ENCODE measurements around the gene TREM1.
"Not testable (repeated sequence)": the region's sequence is repeated elsewhere in the genome, so short reads cannot be mapped to it uniquely, and the experiment has no call there.

The TREM1 gene

DNA sequence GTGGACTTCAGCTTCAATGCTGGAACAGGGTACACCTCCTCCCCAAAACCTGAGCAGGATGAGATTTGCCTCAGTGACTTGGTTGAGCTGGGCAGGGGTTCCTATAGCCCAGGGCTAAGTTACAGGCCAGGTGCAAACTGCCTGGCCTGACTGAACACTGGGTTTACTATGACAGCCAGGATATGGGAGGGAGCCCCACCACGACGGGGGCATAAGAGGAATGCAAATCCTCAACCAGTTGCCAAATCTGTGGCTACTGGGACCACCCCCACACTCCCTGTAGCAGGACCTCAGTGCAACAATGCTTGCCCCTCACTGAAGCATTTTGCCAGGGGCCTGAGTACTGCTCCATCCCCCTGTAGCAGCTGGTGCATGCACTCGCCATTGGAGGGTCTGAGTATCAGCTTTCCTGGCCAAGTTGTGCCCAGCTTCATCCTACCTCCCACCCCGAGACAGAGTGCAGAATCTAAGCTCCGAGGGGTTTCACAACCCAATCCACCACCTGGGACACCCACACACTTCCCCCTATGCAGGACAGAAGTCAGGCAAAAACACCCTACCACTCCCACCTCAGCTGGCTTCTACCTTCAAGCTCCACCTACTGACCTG is 30.7 kb downstream of the TREM1 start:
- H3K9ac ChIP-seq (ENCODE audit: low read depth, low read length): no peak overlapping the region
- no peaks in the 10 kb centered on the region for H3K36me3 ChIP-seq (ENCODE audit: insufficient read depth, low read length)
- no peak overlapping the region for H3K4me2 ChIP-seq (ENCODE audit: low read length)
- no peaks in the 10 kb centered on the region for H3K9me3 ChIP-seq (replicated peaks; ENCODE audit: low read length)
- no peak overlapping the region for H3K4me3 ChIP-seq (ENCODE audit: low read length)
- H3K27me3 ChIP-seq (ENCODE audit: control insufficient read depth, insufficient read depth, low read length): no peaks in the 10 kb centered on the region
- no peaks in the 10 kb centered on the region for H3K4me1 ChIP-seq (ENCODE audit: control insufficient read depth, insufficient read depth, low read length)

DNA sequence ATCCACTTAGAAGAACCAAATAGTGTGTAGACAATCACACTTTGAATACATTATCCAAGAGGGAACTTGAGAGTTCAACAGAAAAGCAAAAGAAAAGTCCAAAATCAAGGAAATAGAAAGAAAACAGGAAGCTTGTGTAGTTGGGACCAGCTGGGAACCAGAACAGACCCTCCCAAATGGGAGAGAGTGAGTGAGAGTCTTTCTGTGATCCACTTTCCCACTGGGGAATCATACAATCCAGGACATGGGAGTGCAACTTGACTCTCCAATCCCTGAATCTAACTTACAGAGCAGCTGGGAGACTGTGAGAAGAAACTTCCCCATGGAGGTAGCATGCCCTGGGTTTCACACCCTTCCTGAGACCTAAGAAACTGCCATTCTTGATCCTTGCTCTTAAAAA is 31.4 kb downstream of the TREM1 start:
- H3K9me3 ChIP-seq (replicated peaks; ENCODE audit: low read length): no peaks in the 10 kb centered on the region
- no peaks in the 10 kb centered on the region for H3K4me1 ChIP-seq (ENCODE audit: control insufficient read depth, insufficient read depth, low read length)
- no peak overlapping the region for H3K4me2 ChIP-seq (ENCODE audit: low read length)
- H3K9ac ChIP-seq (ENCODE audit: low read depth, low read length): no peak overlapping the region
- H3K27me3 ChIP-seq (ENCODE audit: control insufficient read depth, insufficient read depth, low read length): no peaks in the 10 kb centered on the region
- no peaks in the 10 kb centered on the region for H3K36me3 ChIP-seq (ENCODE audit: insufficient read depth, low read length)
- no peak overlapping the region for H3K4me3 ChIP-seq (ENCODE audit: low read length)

DNA sequence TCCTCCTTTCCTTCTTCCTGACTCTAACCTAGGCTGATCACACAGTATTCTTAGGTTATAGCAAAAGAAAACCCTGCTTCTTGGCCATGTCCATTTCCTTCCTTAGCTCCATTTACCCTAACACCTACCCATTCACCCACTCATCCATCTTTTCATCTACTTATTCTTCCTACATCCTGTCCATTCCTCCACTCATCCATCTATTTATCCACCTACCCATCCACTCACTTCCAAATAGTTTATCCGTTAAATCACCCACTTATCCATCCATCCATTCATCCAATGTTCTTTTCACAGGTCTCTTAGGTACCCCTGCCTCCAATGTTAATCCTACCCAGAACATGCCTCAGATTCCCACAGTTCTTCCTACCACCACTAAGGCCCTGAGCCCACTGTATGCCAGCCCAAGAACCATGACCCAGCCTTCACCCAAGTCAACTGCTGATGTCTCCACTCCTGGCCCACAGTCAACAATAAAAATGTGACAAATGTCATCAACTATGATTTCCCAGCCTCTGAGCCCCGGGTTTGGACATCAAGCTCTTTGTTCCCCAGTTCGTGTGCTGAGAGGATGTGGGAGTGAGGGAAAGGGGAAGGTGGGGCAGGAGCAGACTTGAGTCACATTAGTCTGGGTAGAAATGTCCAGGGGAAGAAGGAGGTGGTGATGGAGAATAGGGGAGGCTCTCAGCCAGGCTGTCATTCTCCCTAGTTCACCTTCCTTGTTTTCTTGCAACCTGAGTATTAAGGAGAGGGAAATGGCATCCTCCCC is 33.9 kb downstream of the TREM1 start:
- Histone ChIP-seq H3K9ac (ENCODE audit: low read depth, low read length) (no peak overlapping the region), H3K4me1 (ENCODE audit: control insufficient read depth, insufficient read depth, low read length) (no peaks in the 10 kb centered on the region), H3K4me3 (ENCODE audit: low read length) (no peak overlapping the region)

DNA sequence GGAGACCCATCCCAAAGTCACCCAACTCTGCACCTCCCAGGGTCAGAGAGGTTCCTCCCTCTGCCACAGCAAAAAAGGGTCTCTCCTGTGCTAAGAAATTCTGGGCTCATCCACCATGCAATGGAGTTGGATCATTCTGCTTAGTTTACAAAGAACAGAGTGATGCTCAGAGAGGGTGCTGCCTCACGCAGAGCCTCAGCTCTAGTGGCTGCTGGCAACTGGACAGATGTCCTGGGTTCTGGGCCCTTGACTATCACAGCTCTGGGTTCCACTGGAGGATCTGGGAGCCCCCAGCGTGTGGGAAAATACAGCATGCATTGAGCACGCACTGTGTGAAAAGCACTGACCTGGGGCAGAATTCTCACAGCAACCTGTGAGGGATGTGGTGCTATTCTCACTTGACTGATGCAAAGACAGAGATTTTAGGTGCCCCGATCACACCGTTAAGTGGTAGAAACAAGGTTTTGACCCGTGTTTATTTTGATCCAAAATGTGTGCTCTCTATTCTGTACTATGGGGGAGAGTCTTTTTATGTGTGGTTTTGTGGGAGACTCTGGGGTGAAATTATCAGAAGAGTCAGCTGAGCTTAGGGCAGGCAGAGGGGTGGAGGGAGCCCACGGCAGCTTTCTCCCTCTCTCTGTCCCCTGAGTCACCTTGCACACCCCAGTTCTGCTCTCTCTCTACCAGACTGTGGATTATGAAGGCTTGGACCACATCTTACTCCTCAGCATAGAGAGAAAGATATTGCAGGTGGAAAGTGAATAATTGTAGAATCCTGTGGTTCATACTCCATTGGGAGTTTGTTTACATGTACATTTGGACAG is 38.4 kb downstream of the TREM1 start:
- Histone ChIP-seq H3K9ac (ENCODE audit: low read depth, low read length) (no peak overlapping the region), H3K4me1 (ENCODE audit: control insufficient read depth, insufficient read depth, low read length) (no peaks in the 10 kb centered on the region)

More for the DNA sequence above, 33.9 kb downstream of the TREM1 start:
- no peaks in the 10 kb centered on the region for H3K36me3 ChIP-seq (ENCODE audit: insufficient read depth, low read length)
- no peaks in the 10 kb centered on the region for H3K9me3 ChIP-seq (replicated peaks; ENCODE audit: low read length)
- no peak overlapping the region for H3K4me2 ChIP-seq (ENCODE audit: low read length)
- no peaks in the 10 kb centered on the region for H3K27me3 ChIP-seq (ENCODE audit: control insufficient read depth, insufficient read depth, low read length)

DNA sequence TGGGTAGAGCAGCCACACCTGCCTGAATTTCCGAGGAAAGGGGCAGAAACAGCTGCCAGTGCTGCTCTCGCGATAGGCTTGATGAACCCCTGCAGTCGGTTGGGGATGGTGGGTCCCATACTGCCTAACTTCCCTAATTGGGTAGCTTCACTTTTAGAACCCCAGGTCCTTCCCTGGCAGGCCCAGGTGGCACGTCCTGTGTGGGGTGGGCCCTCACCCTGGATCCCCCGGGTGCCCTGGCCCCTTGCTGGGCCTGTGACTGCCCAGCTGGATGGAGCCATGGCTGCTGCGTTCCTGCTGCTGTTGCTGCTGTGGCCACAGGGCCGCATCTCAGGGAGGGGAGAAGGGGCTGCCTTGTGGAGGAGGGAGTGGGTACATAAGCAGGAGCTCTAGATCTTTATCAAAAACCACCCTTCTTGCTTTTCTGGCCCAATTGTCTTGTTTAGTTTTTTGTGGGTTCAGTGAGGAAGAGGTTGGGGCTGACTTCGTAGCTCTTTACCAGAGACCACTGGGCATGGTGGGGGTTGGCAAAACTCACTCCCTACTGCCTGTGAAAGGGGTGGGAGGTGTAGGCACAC is 39.1 kb downstream of the TREM1 start:
- H3K4me3 ChIP-seq (ENCODE audit: low read length): no peak overlapping the region
- H3K9ac ChIP-seq (ENCODE audit: low read depth, low read length): no peak overlapping the region
- no peaks in the 10 kb centered on the region for H3K27me3 ChIP-seq (ENCODE audit: control insufficient read depth, insufficient read depth, low read length)
- no peaks in the 10 kb centered on the region for H3K4me1 ChIP-seq (ENCODE audit: control insufficient read depth, insufficient read depth, low read length)
- no peaks in the 10 kb centered on the region for H3K36me3 ChIP-seq (ENCODE audit: insufficient read depth, low read length)
- H3K4me2 ChIP-seq (ENCODE audit: low read length): no peak overlapping the region
- H3K9me3 ChIP-seq (replicated peaks; ENCODE audit: low read length): no peaks in the 10 kb centered on the region

More for the DNA sequence above, 38.4 kb downstream of the TREM1 start:
- Histone ChIP-seq H3K9me3 (replicated peaks; ENCODE audit: low read length) (no peaks in the 10 kb centered on the region), H3K36me3 (ENCODE audit: insufficient read depth, low read length) (no peaks in the 10 kb centered on the region), H3K27me3 (ENCODE audit: control insufficient read depth, insufficient read depth, low read length) (no peaks in the 10 kb centered on the region), H3K4me3 (ENCODE audit: low read length) (no peak overlapping the region), H3K4me2 (ENCODE audit: low read length) (no peak overlapping the region)

DNA sequence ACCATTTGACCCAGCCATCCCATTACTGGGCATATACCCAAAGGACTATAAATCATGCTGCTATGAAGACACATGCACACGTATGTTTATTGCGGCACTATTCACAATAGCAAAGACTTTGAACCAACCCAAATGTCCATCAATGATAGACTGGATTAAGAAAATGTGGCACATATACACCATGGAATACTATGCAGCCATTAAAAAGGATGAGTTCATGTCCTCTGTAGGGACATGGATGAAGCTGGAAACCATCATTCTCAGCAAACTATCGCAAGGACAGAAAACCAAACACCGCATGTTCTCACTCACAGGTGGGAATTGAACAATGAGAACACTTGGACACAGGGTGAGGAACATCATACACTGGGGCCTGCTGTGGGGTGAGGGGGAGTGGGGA is 40.0 kb downstream of the TREM1 start:
- not testable (repeated sequence) for H3K27me3 ChIP-seq (ENCODE audit: control insufficient read depth, insufficient read depth, low read length); H3K36me3 ChIP-seq (ENCODE audit: insufficient read depth, low read length)

DNA sequence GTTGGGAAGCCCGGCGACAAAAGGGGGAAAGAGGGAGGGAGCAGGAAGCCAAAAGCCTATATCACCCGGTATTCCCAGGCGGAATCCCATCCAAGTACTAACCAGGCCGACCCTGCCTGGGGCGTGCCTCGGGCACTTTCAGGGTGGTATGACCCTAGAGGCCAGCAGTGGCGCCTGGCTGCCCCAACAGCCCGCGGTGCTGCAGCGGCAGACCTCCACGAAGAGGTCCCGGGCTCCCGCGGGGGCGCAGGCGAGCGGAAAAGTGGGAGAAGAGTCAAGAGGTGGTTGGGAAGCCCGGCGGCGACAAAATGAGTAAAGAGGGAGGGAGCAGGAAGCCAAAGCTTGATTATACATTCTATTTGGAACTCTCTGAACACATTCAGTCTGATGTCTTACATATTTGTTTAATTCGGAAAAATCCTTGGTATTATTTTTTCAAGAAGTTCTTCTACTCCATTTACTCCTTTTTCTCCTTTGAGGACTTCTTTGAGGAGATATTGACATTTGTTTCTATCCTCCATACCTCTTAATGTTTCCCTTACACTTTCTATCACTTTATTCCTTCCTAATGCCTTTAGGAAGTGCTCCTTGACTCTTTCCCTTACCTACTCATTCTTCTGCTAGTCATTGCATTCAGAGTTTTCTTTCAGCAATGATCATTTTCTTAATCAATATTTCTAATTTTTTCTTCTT is 46.9 kb downstream of the TREM1 start:
- Histone ChIP-seq H3K4me3 (ENCODE audit: low read length) (no peak overlapping the region), H3K27me3 (ENCODE audit: control insufficient read depth, insufficient read depth, low read length) (peaks cover 38% of the 10 kb centered on the region), H3K9ac (ENCODE audit: low read depth, low read length) (no peak overlapping the region), H3K4me1 (ENCODE audit: control insufficient read depth, insufficient read depth, low read length) (no peaks in the 10 kb centered on the region), H3K36me3 (ENCODE audit: insufficient read depth, low read length) (no peaks in the 10 kb centered on the region), H3K9me3 (replicated peaks; ENCODE audit: low read length) (no peaks in the 10 kb centered on the region), H3K4me2 (ENCODE audit: low read length) (no peak overlapping the region)

More for the DNA sequence above, 40.0 kb downstream of the TREM1 start:
- H3K4me3 ChIP-seq (ENCODE audit: low read length); H3K4me2 ChIP-seq (ENCODE audit: low read length); H3K9ac ChIP-seq (ENCODE audit: low read depth, low read length); H3K4me1 ChIP-seq (ENCODE audit: control insufficient read depth, insufficient read depth, low read length); H3K9me3 ChIP-seq (replicated peaks; ENCODE audit: low read length): not testable (repeated sequence)

DNA sequence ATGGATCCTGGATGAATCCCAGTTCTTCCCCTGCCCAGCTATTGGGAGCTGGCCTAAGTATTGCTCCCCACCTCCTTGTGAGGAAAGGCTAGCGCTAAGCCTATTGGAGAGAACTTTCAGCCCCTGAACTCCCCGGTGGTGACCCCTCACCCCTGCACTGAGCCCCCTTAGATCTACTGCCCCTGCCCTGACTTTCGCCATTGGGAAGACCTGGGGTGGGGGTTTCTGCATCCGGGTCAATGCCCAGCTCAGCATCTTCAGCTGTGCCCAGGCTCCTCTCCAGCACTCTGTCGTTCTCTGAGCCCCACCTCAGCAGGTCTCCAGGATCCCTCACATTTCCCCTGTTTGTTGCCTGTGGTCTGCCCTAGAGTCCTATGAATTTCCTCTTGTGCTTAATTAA is 49.4 kb downstream of the TREM1 start:
- Histone ChIP-seq H3K9me3 (replicated peaks; ENCODE audit: low read length) (no peaks in the 10 kb centered on the region), H3K36me3 (ENCODE audit: insufficient read depth, low read length) (no peaks in the 10 kb centered on the region), H3K4me2 (ENCODE audit: low read length) (no peak overlapping the region), H3K4me1 (ENCODE audit: control insufficient read depth, insufficient read depth, low read length) (no peaks in the 10 kb centered on the region), H3K9ac (ENCODE audit: low read depth, low read length) (no peak overlapping the region), H3K27me3 (ENCODE audit: control insufficient read depth, insufficient read depth, low read length) (peaks cover 38% of the 10 kb centered on the region), H3K4me3 (ENCODE audit: low read length) (no peak overlapping the region)

DNA sequence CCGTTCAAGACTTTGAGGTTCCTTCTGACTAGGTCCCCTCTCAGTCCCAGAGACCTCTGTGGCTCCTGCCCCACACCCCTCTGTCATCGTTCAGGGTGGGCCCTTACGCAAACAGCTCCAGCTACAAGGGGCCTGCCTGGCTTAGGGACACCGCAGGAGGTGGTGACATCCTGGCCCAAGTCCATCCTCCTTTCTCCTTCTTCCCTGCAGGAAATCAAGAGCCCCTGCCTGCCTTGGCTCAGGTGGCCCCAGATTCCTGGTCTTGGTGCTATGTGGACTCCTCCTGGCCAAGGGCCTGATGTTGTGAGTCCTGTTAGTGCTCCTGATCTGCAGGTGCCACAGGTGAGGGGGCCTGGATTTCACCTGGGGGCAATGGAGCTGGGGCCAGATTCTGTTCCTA is 50.2 kb downstream of the TREM1 start:
- Histone ChIP-seq H3K4me3 (ENCODE audit: low read length) (no peak overlapping the region), H3K4me1 (ENCODE audit: control insufficient read depth, insufficient read depth, low read length) (no peaks in the 10 kb centered on the region), H3K9me3 (replicated peaks; ENCODE audit: low read length) (no peaks in the 10 kb centered on the region), H3K9ac (ENCODE audit: low read depth, low read length) (no peak overlapping the region), H3K4me2 (ENCODE audit: low read length) (no peak overlapping the region), H3K36me3 (ENCODE audit: insufficient read depth, low read length) (no peaks in the 10 kb centered on the region), H3K27me3 (ENCODE audit: control insufficient read depth, insufficient read depth, low read length) (peaks cover 31% of the 10 kb centered on the region)

DNA sequence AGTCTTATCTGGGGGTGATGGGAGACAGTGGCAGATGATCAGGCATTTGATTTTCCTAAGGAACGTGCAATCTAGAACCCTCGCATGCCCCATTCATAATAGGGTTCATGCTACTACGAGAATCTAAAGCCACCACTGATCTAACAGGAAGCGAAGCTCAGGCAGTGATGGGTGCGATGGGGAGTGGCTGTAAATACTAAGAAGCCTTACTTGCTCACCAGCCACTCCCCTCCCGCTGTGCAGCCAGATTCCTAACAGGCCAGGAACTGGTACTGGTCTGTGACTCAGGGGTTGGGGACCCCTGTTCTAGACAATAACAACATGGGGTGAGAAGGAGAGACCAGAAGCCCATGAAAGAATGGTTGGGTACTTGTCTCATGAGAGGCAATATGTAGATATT is 53.8 kb downstream of the TREM1 start:
- H3K4me2 ChIP-seq (ENCODE audit: low read length): no peak overlapping the region
- H3K4me3 ChIP-seq (ENCODE audit: low read length): no peak overlapping the region
- no peaks in the 10 kb centered on the region for H3K4me1 ChIP-seq (ENCODE audit: control insufficient read depth, insufficient read depth, low read length)
- H3K9ac ChIP-seq (ENCODE audit: low read depth, low read length): no peak overlapping the region
- no peaks in the 10 kb centered on the region for H3K9me3 ChIP-seq (replicated peaks; ENCODE audit: low read length)
- peaks cover 5% of the 10 kb centered on the region for H3K27me3 ChIP-seq (ENCODE audit: control insufficient read depth, insufficient read depth, low read length)
- H3K36me3 ChIP-seq (ENCODE audit: insufficient read depth, low read length): no peaks in the 10 kb centered on the region

DNA sequence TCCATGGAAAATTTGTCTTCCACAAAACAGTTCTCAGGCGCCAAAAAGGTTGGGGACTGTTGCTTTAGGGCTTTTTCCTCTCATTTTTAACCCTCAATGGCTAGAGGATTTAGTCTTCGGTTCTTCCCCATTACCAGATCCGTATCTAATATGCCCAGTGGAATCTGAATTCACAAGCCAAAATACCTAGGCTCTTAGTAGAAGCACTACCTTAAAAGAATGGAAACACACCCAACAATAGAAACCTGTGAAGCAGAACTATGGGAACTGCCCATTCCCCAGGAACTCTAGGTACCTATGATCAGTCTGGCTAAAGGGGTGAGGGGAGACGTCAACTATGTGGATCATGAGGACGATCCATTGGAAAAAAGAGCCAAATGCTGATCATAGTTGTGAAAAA is 55.2 kb downstream of the TREM1 start:
- H3K27me3 ChIP-seq (ENCODE audit: control insufficient read depth, insufficient read depth, low read length): no peaks in the 10 kb centered on the region
- no peak overlapping the region for H3K4me3 ChIP-seq (ENCODE audit: low read length)
- no peaks in the 10 kb centered on the region for H3K4me1 ChIP-seq (ENCODE audit: control insufficient read depth, insufficient read depth, low read length)
- H3K9ac ChIP-seq (ENCODE audit: low read depth, low read length): no peak overlapping the region
- no peaks in the 10 kb centered on the region for H3K9me3 ChIP-seq (replicated peaks; ENCODE audit: low read length)
- H3K4me2 ChIP-seq (ENCODE audit: low read length): no peak overlapping the region
- no peaks in the 10 kb centered on the region for H3K36me3 ChIP-seq (ENCODE audit: insufficient read depth, low read length)
